ENCODE results near the gene KIAA0513.

- TF ChIP-seq CTCF (conservative IDR thresholded peaks at IDR 0.05 in 1 of 2, IDR thresholded peaks at IDR 0.05 in 1 of 2; ENCODE audit: extremely low read depth in 1 of 2, insufficient read depth in 1 of 2, low read depth in 1 of 2, low read length in 2 of 2), result no peak
- no peak for TF ChIP-seq EZH2 (IDR thresholded peaks at IDR 0.05; ENCODE audit: borderline replicate concordance, low read length)
Measured at GRCh38 chr16:85052536-85052935, 24.9 kb downstream of the KIAA0513 start.

All from mammary epithelial cell (primary cell).